G401 (cell line): ENCODE data around the gene ART1. TPM values are rescaled to one million over a fixed set of nuclear protein-coding genes. Genes with fewer than 3 reads are reported as not detected.

Source experiments
- DNase-seq: peaks from one replicate; pipeline ENCODE4 v3.0.0-alpha.2; 2015; ENCODE audit warnings: low spot score
- in situ Hi-C: cut with HindIII; loops from 2 replicates; pipeline ENCODE4 v1.10.0; 2016; ENCODE audit warnings: low sequenced_read_pairs, mixed read lengths
- total RNA-seq: library from RNA; depleted of rRNA; stranded (reverse); fragments of >200 nt; shearing (Covaris generic); gene quantifications from 2 replicates; pipeline ENCODE4 v1.2.3, GENCODE V29; 2014; rRNA removed

ART1 gene
- total RNA-seq, 1 experiment from 2014 or later, result not detected

DNA sequence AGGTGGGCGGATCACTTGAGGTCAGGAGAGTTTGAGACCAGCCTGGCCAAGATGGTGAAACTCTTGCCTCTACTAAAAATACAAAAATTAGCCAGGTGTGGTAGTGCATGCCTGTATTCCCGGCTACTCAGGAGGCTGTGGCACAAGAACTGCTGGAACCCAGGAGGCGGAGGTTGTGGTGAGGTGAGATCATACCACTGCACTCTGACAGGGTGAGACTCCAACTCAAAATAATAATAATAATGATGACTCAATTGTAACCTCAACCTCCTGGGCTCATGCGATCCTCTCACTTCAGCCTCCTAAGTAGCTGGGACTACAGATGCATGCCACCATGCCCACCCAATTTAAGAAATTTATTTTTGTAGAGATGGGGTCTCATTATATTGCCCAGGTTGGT, 41.8 kb downstream of the ART1 start:
- no peak for DNase-seq
- in situ Hi-C loops, result no loop called here

DNA sequence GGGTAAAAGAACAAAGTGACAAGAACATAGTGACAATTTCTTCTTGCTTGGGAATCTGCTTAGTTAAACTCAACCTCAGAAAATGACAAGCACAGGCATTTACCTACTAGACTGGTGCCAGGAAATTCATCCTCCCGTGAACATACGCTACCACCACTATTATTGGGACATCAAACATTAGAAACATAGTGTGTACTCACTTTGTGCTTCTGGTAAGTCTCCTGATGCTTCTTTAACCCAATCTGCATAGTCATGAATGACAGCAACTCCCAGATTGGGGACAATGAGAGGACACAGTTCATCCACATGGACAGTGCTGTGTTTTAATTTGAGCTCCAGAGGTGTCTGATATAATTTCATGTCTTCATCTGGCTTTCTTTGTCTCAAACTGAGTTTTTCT, 55.5 kb downstream of the ART1 start:
- DNase-seq, result no peak
- in situ Hi-C loops, result no loop called here

DNA sequence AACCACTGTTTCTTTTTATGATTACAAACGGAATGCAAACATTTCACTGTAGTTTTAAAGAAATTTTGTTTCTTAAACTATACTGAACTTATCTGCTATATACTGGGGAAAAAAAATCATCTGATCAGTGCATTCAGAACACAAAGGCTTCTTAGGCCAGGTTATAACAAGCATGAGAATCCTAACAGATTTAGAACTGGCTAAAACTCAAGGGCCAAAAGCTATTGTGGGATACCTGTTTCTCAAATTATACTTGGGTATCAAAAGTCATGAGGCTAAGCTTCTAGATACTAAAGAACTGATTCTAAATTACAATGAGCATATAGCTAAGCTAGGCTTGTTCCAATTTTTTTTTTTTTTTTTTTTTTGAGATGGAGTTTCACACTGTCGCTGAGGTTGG, 56.0 kb downstream of the ART1 start:
- in situ Hi-C loops, result no loop called here

DNA sequence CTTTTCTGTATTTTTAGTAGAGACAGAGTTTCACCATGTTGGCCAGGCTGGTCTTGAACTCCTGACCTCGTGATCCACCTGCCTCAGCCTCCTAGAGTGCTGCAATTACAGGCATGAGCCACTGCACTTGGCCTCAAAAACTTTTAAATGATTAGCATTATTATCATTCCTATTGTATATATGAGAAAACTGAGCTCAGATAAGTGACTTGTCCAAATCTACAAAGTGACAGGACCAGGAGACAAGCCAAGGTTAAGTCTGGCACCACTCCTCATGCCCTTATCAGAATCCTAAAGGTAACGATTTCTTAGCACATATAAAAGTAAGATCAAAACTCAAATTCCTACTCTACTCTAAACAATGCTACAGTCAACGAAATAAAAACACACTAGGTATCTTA, 58.5 kb downstream of the ART1 start:
- in situ Hi-C loops, result no loop called here

More for the DNA sequence above, 56.0 kb downstream of the ART1 start:
- no peak for DNase-seq

DNA sequence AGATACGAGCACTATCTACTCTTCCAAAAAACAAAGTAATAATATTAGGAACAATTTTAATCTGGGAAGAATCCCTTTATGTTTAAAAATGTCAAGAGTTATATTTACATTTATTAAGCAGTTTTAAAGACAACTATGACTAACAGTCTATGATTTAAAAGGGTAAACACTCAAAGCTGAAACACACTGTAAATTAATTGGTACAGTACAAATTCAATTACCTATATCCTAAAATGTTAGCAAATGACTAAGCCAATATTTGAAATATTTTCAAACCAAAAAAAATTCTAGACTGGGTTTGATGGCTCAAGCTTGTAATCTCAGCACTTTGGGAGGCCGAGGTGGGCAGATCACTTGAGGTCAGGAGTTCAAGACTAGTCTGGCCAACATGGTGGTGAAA, 62.2 kb downstream of the ART1 start:
- in situ Hi-C loops, result no loop called here
- no peak for DNase-seq

More for the DNA sequence above, 58.5 kb downstream of the ART1 start:
- no peak for DNase-seq

DNA sequence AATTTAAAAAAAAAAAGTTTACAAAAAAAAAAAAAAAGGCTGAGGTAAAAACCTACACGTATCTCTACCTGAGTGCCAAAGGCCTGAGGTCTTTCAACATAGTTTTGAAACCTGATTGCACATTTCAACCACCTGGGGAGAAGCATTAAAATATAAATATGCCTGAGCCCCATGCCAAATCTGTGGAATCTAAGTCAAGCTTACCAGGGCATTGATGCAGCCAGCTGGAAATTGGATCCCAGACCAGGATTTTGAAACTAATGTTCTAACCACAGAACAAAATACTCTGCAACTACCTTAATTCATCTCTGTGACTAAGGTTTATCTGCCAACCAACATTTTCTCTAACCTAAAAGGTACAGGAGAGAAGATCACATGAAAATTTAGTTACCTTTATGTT, 65.0 kb downstream of the ART1 start:
- in situ Hi-C loops, result loop anchor here (10.0 kb wide), 1 partner anchor 55 kb away; no protein-coding TSS in a partner anchor
- no peak for DNase-seq

DNA sequence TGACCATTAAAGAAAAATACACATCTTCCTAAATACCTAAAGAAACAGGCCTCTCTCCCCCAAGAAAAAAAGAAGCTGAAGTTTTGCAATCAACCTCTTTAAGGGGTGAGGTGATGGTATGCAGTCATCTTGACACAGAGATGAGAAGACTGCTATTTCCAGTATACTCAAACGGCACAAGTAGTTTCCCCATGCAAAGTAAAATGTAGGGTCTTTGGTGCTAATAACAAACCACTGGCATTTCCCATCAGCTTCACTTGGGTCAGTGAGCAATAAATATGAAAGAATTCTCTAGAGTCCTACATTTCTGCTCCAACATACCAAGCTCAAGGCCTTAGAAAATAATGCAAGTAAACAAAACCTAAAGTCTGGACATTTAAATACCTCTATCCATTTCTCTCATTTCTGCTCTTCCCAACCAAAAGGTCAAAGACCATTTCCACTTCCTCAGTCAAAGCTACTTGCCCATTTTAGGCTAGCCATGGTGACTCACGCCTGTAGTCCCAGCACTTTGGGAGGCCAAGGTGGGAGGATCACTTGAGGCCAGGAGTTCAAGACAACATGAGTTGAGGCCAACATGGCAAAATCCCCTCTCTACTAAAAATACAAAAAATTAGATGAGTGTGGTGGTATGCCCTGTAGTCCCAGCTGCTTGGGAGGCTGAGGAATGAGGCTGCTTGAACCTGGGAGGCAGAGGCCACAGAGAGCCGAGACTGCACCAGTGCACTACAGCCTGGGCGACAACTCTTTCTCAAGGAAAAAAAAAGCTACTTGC, 65.7 kb downstream of the ART1 start:
- in situ Hi-C loops, result loop anchor here (10.0 kb wide), 1 partner anchor 54 kb away; no protein-coding TSS in a partner anchor
- no peak for DNase-seq

DNA sequence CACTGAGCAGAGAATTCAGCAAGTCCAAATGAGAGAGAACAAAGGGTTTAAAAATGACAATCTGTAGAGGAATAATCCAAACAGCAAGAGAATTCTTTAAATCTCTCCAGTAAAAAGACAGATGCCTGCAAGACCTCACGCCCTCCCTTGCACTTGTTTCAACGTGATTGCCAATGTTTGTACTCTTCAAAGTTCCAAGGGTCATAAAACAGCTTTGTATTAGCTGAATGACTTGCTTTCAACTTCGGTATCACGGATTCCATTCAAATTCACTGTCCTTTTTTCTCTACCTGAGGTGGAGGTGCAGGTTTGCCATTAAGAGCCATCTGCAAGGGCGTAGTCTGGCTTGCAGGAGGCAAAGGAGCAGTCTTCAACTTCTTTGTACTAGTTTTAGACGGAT, 67.3 kb downstream of the ART1 start:
- no peak for DNase-seq
- in situ Hi-C loops, result loop anchor here (10.0 kb wide), 1 partner anchor 53 kb away; no protein-coding TSS in a partner anchor

Other genes with a start within 250 kb of the ART1 start
- 3.8 and 8.5 TPM in 2 replicates for gene ART5, start 3.1 kb upstream of the ART1 start, total RNA-seq
- gene CHRNA10, start 26.3 kb downstream of the ART1 start, total RNA-seq, result 0.20 and 0.43 TPM in 2 replicates
- gene NUP98, start 152.4 kb downstream of the ART1 start, total RNA-seq, result 115 and 150 TPM in 2 replicates
- gene PGAP2, start 163.4 kb downstream of the ART1 start, total RNA-seq, result 11.9 and 15.1 TPM in 2 replicates
- 8.3 and 12.0 TPM in 2 replicates for gene RHOG, start 195.8 kb downstream of the ART1 start, total RNA-seq
- 15.4 and 28.2 TPM in 2 replicates for gene STIM1, start 210.5 kb downstream of the ART1 start, total RNA-seq